SU-DHL-6 (cell line): Measurements from ENCODE around the gene ZRANB3.

ENCODE experiments used
- H2AFZ ChIP-seq: fragments of 200-600 bp; sonication (generic); 2 replicates; pipeline ENCODE4 v1.6.1; 2014; ENCODE audit warnings: low read depth, mild to moderate bottlenecking, moderate library complexity, mixed read lengths, antibody characterized with exemption, low read length; ENCODE audit not compliant: severe bottlenecking
- H3F3A ChIP-seq: fragments of 200-600 bp; shearing (Covaris generic); 2 replicates; pipeline ENCODE4 v1.6.0; 2016; ENCODE audit warnings: antibody characterized with exemption, mild to moderate bottlenecking; ENCODE audit not compliant: insufficient read depth
- H3K27ac ChIP-seq: fragments of 200-600 bp; sonication (generic); 2 replicates; pipeline ENCODE4 v1.5.1; 2016; ENCODE audit warnings: low read depth, mild to moderate bottlenecking, low read length, moderate library complexity, mixed read lengths
- H3K27me3 ChIP-seq: fragments of 200-600 bp; sonication (generic), shearing (Covaris generic); 2 replicates; pipeline ENCODE4 v1.6.0; 2014; ENCODE audit warnings: mild to moderate bottlenecking, low read length
- H3K36me3 ChIP-seq: fragments of 200-600 bp; sonication (generic); 2 replicates; pipeline ENCODE4 v1.6.1; 2014; ENCODE audit warnings: mild to moderate bottlenecking, low read length, mixed read lengths
- H3K4me2 ChIP-seq: fragments of 300-600, 200-600 bp; shearing (Covaris generic), sonication (generic); 2 replicates; pipeline ENCODE4 v1.6.0; 2014; ENCODE audit warnings: low read length, low read depth, mild to moderate bottlenecking; ENCODE audit not compliant: poor library complexity, severe bottlenecking
- H3K4me3 ChIP-seq: fragments of 200-600 bp; sonication (generic); 2 replicates; pipeline ENCODE4 v1.5.1; 2014; ENCODE audit warnings: antibody characterized with exemption, low read length, mild to moderate bottlenecking, mixed read lengths; ENCODE audit not compliant: insufficient read depth, poor library complexity, severe bottlenecking
- H3K79me2 ChIP-seq: fragments of 200-600 bp; sonication (generic); 2 replicates; pipeline ENCODE4 v1.6.1; 2014; ENCODE audit warnings: mild to moderate bottlenecking, low read length, moderate library complexity; ENCODE audit not compliant: insufficient read depth
- H3K9ac ChIP-seq: fragments of 200-600 bp; sonication (generic); 2 replicates; pipeline ENCODE4 v1.7.0; 2014; ENCODE audit warnings: mild to moderate bottlenecking, low read length
- H3K9me2 ChIP-seq: fragments of 200-600 bp; sonication (generic); replicated peaks from 2 replicates; pipeline ENCODE4 v1.6.1; 2014; ENCODE audit warnings: low read length; ENCODE audit not compliant: insufficient read depth
- H3K9me3 ChIP-seq: fragments of 200-600 bp; sonication (generic); 2 replicates; pipeline ENCODE4 v1.6.1; 2014; ENCODE audit warnings: low read length, mixed read lengths; ENCODE audit not compliant: insufficient read depth
- H4K20me1 ChIP-seq: fragments of 200-600 bp; sonication (generic); 2 replicates; pipeline ENCODE4 v1.6.1; 2014; ENCODE audit warnings: low read depth, mild to moderate bottlenecking, antibody characterized with exemption, low read length, moderate library complexity, mixed read lengths
- CTCF ChIP-seq: fragments of 200-600 bp; sonication (generic); IDR thresholded peaks from one replicate; pipeline ENCODE4 v1.5.1; 2017; ENCODE audit warnings: antibody characterized with exemption, mild to moderate bottlenecking, low read length, moderate library complexity; ENCODE audit not compliant: insufficient read depth, poor library complexity, severe bottlenecking
- EZH2phosphoT487 ChIP-seq: fragments of 200-600 bp; sonication (generic), shearing (Covaris generic); conservative IDR thresholded peaks from 2 replicates; pipeline ENCODE4 v1.6.1; 2018; ENCODE audit warnings: mild to moderate bottlenecking, antibody characterized with exemption, low read length, moderate library complexity, mixed read lengths

ZRANB3 gene

GRCh38 chr2:135245071-135245470, 285.9 kb downstream of the ZRANB3 start:
- no peak overlapping the region for H3K27ac ChIP-seq

GRCh38 chr2:135238651-135239050, 292.4 kb downstream of the ZRANB3 start:
- H4K20me1 ChIP-seq, result no peaks in the 10 kb centered on the region
- no peaks in the 10 kb centered on the region for H3K9me2 ChIP-seq
- no peak overlapping the region for H3K4me3 ChIP-seq
- TF ChIP-seq EZH2phosphoT487 (no peak), CTCF (no peak)
- no peaks in the 10 kb centered on the region for H3F3A ChIP-seq
- H3K79me2 ChIP-seq, result no peaks in the 10 kb centered on the region
- H2AFZ ChIP-seq, result no peak overlapping the region
- no peaks in the 10 kb centered on the region for H3K36me3 ChIP-seq
- no peak overlapping the region for H3K9ac ChIP-seq
- no peak overlapping the region for H3K27ac ChIP-seq
- no peak overlapping the region for H3K4me2 ChIP-seq
- H3K27me3 ChIP-seq, result no peaks in the 10 kb centered on the region
- H3K9me3 ChIP-seq, result no peaks in the 10 kb centered on the region

More at GRCh38 chr2:135245071-135245470, 285.9 kb downstream of the ZRANB3 start:
- no peaks in the 10 kb centered on the region for H3F3A ChIP-seq
- no peaks in the 10 kb centered on the region for H3K79me2 ChIP-seq
- no peak overlapping the region for H3K9ac ChIP-seq
- no peak overlapping the region for H3K4me3 ChIP-seq
- H3K9me3 ChIP-seq, result no peaks in the 10 kb centered on the region
- TF ChIP-seq EZH2phosphoT487, result no peak
- TF ChIP-seq CTCF, result no peak
- H3K4me2 ChIP-seq, result no peak overlapping the region
- H2AFZ ChIP-seq, result no peak overlapping the region
- no peaks in the 10 kb centered on the region for H4K20me1 ChIP-seq
- H3K36me3 ChIP-seq, result no peaks in the 10 kb centered on the region
- H3K9me2 ChIP-seq, result no peaks in the 10 kb centered on the region
- no peaks in the 10 kb centered on the region for H3K27me3 ChIP-seq

- Histone ChIP-seq H3K36me3 (peaks cover 4% of the 10 kb centered on the region; the same call in 1 of the 2 replicates), H3K9me2 (no peaks in the 10 kb centered on the region), H3K9ac (no peak overlapping the region), H4K20me1 (no peaks in the 10 kb centered on the region), H3K27me3 (no peaks in the 10 kb centered on the region), H3F3A (no peaks in the 10 kb centered on the region), H3K4me2 (no peak overlapping the region), H2AFZ (no peak overlapping the region), H3K9me3 (no peaks in the 10 kb centered on the region), H3K79me2 (no peaks in the 10 kb centered on the region), H3K27ac (no peak overlapping the region), H3K4me3 (no peak overlapping the region)
- TF ChIP-seq CTCF, result no peak
- no peak for TF ChIP-seq EZH2phosphoT487
Observed at GRCh38 chr2:135230150-135230549, 300.9 kb downstream of the ZRANB3 start.

- no peak for TF ChIP-seq CTCF
- TF ChIP-seq EZH2phosphoT487, result no peak
Observed at GRCh38 chr2:135227386-135227785, 303.6 kb downstream of the ZRANB3 start.

More at GRCh38 chr2:135227386-135227785, 303.6 kb downstream of the ZRANB3 start:
- H3K79me2 ChIP-seq, result no peaks in the 10 kb centered on the region
- no peak overlapping the region for H3K4me3 ChIP-seq
- H3K27ac ChIP-seq, result no peak overlapping the region
- H3K4me2 ChIP-seq, result no peak overlapping the region
- no peaks in the 10 kb centered on the region for H3K9me3 ChIP-seq
- no peaks in the 10 kb centered on the region for H3K27me3 ChIP-seq
- H3K9me2 ChIP-seq, result no peaks in the 10 kb centered on the region
- peaks cover 4% of the 10 kb centered on the region; the same call in 1 of the 2 replicates for H3K36me3 ChIP-seq
- no peaks in the 10 kb centered on the region for H3F3A ChIP-seq
- no peak overlapping the region for H2AFZ ChIP-seq
- H3K9ac ChIP-seq, result no peak overlapping the region
- H4K20me1 ChIP-seq, result no peaks in the 10 kb centered on the region
